DMS79 (cell line): ENCODE measurements around the gene JARID2.

Experiments
- DNase-seq: peaks from one replicate; lab custom pipeline; 2025; lab: John Stamatoyannopoulos, UW

Gene JARID2

DNA sequence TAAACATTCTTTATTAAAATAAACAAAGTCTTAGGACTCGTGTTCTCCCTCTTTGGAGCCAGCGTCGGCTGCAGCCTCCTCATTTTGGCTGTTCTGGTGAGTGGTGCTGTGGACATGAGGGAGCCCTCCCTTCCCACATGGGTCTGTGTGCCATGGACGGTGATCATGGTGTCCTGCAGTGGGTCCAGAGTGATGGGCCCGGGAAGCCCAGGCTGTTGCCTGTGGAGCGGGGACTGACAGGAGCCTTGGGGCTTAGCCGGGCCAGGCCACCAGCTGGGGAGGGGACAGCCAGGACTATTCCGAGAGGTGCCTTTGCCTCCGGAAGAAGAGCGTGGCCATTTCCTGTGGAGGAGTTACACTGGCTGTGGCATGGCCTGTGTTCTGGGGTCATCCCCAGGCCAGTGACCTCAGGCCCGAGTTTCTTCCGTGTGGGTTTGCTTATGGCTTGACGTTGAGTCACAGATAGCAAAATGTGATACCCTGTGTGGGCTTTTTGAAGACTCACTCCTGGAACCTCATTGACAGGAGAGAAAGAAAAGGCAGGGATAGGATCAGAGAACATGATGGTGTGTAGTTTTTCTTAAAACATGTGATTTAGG is 263.6 kb downstream of the JARID2 start:
- DNase-seq: no peak

DNA sequence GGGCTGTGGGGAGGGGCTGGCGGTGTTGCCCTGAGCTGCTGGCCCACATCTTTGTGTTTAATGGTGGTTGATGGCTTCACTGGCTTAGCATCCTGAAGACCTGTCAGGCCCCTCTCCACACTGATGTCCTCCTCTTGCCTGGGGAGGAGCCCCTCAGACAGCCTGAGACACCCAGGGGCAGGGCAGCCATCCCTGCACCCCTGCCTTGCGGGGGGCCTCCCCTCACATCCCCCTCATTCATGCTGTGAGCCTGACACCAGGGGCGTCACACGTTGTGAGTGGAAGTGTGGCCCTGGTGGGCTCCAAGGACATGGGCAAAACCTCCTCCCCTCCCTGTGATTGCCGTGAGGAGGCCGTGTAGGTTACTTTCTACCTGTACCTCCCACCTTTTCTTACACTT is 264.3 kb downstream of the JARID2 start:
- DNase-seq: no peak

DNA sequence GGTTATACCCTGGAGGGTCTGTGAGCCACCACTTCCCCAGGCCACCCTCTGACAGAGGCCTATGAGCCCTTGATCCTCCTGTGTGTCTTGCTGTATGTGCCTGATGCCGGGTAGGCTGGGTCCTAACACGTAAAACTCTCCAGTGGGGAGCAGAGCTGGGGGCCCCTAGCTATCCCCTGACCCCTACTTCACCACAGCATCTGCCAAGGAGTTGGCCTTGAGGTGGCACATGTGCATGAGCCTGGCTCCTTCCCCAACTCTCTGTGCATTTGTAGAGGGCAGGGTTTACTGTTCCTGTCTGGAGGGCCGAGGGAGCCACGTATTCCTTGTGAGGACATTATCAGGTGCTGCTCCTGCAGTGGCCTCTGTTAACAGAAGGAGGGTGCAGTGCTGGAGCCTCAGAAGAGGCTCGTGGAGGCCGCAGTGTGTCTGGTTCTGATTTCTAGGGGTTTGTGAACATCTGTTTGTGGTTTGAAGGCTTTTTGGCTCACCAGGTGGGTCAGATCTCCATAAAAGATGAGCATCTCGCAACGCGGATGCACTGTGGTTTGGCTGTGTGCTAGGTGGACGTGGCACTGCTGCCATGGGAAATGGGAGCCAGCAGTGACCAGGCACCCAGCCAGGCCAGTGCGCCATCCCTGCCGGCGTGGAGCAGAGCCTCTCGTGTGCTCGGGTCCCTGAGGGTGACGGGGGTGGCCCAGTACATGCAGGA is 264.8 kb downstream of the JARID2 start:
- DNase-seq: no peak

DNA sequence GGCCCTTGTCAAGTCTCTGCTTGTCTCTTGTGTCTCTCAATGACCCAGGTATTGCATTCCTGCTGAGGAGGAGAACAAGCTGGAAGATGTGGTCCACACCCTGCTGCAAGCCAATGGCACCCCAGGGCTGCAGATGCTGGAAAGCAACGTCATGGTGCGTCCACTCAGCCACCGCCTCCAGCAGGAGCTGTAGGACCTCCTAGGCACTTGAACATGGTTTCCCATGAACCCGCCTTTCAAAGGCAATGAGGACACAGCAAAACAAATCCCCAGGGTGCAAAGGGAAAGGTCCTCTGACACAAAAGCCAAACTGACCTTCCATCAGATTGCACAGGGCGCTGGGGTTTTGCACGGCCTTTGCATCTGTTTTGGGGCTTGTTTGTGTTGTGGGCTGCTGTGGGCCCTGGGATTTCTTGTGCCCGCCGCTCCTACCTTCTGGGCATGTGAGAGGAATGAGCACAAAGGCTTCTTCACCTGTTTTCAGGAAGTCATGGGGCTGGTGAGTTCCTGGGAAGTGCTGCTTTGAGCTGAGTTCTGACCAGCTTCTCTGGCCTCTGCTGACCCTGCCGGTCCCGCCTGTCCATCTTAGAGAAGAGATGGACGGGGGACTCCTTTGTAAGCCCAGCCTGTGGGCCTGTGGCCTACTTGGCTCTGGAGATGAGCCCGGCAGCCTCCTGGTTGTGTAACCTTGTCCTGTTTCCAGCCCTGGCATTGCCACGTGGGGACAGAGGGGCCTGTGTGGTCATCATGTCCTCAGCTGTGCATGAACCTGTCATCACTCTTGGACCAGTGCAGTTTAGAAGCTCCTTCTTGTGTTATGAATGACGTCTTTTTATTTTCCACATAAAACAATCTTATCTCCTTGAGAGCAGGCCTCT is 265.6 kb downstream of the JARID2 start:
- DNase-seq: no peak

DNA sequence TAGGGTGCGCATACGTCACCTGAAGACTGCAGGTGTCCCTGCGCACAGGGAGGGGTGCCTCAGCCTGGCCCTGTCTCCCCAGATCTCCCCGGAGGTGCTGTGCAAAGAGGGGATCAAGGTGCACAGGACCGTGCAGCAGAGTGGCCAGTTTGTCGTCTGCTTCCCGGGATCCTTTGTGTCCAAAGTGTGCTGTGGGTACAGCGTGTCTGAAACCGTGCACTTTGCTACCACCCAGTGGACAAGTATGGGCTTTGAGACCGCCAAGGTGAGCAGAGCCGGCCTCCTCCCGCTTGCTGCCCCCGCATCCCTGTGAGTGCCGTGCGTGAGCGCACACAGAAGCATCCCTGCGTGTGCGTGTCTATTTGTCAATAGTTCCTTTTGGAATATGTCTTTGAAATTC is 266.3 kb downstream of the JARID2 start:
- DNase-seq: no peak

DNA sequence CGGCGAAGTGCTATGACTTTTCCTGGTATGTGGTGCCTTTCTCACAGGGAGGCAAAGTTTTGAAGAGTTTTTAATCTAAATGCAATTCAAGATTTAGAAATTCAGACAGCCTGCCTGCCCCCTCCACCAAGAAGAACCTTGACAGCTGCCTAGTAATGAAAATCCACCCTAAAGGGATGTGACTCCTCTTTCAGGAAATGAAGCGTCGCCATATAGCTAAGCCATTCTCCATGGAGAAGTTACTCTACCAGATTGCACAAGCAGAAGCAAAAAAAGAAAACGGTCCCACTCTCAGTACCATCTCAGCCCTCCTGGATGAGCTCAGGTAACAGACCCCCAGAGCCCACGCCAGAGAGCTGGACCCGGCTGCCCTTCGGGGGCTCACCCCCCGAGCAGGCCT is 266.9 kb downstream of the JARID2 start:
- no peak for DNase-seq

DNA sequence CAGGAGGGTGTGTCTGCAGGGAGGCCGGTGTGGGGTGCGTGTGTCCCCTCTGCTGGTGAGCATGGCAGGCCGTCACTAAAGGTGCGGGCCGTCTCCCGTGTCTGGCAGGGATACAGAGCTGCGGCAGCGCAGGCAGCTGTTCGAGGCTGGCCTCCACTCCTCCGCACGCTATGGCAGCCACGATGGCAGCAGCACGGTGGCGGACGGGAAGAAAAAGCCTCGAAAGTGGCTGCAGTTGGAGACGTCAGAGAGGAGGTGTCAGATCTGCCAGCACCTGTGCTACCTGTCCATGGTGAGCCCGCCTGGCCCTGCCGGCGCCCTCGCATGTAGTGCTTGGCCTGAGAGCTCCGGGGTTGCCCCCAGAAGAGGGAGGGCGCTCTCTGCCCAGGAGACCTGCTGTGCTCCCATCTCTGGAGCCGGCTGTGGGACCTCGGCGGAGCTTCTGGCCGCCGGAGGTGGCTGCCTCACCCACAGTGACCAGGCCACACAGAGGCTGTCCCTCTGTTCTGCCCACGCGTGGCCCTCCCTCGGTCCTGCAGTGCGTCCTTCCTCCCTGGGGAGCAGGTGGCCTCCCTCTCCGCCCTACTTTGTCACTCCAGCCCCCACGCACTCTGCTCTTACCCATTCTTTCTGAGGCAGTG is 267.4 kb downstream of the JARID2 start:
- DNase-seq: no peak

DNA sequence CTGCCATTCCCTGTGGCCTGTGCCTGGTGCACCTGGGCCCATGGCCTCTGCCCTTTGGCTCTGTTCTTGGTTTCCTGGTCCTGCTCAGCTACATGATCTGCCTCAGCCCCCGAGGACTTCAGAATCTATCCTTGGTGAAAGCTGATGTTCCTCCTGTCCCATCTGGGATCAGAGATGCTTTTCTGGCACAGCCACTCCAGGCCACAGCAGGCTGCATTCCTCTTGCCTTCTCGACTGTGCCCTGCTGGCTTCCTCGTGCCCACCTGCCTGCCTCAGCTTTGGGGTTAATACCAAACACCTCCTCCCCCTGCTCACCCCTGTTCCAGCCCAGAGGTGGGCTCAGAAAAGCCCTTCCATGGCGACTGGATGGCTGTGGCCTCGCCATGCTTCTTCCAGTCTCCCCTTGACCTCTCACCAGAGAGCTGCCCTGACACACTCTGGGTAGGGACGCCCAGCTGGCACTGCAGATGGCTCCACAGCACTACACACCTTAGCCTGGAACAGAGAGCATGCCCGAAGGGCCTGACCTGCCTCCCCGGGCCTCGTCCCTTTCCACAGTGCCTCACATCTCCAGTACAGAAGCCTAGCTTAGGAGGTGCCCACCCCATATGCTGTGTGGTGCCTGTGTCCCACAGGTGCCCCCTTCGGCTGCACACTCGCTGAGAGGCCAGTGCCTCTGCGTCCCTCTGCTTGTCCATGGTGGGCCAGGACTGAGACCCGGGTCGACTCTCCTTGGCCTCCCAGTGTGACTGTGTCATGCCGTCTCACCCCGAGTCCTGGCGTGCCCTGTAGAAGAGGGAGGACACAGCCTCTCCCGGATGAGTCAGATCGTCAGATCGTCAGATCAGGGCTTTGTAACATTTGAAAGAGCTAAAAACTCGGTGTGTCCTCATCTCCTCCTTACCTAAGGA is 268.2 kb downstream of the JARID2 start:
- no peak for DNase-seq

DNA sequence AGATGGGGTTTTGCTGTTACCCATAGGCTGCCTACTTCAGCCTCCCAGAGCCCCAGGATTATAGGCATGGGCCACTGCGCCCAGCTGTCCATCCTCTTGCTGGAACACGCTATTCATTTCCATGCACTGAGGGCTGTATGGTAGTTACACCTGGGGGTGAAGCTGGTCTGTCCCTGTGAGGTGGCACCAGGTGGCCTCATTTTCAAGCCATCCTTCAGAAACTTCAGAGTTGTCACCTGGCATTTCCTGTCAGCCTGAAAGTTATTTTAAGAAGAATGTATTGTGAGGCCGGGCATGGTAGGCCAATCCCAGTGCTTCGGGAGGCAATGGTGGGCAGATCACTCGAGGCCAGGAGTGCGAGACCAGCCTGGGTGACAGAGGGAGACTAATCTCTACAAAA is 269.4 kb downstream of the JARID2 start:
- no peak for DNase-seq

DNA sequence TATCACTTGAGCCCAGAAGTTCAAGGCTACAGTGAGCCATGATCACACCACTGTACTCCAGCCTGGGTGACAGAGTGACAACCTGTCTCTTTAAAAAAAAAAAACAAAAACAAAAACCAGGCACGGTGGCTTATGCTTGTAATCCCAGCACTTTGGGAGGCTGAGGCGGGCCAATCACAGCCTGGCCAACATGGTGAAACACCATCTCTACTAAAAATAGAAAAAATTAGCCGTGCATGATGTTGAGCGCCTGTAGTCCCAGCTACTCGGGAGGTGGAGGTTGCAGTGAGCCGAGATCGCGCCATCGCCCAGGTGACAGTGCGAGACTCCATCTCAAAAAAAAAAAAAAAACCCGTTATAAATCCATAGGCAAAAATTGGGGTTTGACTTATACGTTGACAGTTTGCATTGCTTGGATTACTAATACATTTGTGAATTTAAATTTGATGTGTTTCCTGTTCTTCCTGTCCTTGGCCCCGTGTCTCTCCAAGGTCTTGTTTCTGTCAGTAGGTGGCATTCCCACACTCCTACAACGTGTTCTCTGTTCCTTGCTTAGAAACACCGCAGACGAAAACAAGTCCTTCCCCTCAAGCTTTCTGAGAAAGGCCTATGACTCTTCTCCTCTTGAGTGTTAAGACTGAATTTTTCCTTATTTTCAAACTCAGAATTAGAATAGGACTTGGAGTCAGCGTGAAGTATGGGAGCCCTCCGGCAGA is 269.9 kb downstream of the JARID2 start:
- DNase-seq: no peak

DNA sequence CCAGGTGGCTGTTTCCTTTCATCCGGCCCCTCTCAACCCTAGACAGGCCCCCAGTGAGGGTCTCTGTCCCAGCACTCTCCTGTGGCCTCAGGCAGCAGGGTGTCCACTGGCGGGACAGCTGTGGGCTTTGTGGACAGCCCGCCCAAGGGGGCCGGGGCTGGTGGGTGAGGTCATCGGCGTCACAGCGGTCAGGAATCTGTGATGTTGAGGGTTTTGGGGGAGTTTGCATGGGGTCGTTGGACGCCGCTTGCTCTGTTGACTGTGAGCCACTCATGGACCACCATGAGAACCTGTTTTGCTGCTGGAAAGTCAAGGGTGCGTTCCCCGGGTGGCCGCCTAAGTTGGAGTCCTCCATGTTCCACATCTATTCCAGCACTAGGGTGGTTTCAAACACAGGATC is 270.5 kb downstream of the JARID2 start:
- DNase-seq: no peak

DNA sequence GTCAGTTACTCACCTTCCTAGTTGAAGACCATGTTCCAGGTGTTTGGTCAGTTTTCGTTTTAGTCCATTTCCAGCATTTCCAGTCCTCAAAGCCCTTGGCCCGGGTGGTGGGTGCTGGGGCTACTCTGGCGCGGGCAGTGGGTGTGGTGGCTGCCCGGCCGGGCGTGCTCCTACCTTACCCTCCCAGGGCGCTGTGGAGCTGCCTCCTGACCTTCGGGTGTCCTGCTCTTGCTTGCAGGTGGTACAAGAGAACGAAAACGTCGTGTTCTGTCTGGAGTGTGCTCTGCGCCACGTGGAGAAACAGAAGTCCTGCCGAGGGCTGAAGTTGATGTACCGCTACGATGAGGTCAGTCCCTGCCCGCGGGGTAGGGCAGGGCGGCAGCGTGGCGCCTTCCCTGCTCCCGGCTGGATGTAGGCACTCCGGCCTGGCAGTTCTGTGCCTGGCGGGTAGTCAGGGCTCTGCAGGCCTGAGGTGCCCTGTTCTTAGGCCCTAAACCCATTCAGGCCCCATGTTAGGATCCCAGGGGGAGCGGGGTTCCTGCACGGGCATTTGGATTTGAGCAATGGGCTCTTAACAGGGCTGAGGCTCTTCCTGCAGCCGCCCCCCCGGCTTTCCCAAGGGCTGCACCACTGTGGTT is 271.2 kb downstream of the JARID2 start:
- no peak for DNase-seq

DNA sequence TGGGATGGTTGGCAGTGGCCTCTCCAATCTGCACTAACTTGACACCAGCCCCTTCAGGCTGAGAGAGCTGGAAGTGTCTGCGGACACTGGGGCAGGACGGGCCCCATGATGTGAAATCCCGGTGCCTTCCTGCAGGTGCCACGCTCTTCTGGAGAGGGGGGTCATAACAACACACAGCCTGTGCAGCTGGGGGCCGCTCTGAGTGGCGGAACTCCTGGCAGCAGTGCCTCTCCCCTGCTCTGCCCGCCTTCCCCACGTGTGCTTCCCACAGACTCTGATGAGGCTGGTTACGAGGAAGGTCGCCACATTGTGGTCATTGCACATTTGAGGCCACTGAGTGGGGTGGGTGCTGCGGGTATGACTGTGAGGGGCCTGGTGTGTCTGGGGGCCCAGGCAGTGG is 271.7 kb downstream of the JARID2 start:
- DNase-seq: no peak

DNA sequence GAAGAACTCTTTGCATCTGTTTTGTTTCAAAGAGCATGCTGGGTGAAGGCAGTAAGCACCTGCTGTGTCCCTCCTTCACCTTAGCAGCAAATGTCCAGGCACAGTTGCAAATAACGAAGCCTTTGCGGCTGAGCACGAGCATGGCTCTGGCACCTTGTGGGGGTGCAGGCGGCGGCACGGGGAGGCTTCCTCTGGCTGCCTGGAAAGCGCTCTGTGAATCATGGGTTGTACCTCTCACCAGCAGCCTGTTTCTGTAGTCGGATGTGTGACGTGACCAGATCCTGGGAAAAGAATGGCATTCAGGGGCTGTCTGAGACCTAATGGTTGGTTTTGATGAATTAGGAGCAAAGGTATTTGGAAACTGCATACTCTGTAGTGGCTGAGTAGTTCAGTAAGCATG is 272.2 kb downstream of the JARID2 start:
- DNase-seq: no peak

DNA sequence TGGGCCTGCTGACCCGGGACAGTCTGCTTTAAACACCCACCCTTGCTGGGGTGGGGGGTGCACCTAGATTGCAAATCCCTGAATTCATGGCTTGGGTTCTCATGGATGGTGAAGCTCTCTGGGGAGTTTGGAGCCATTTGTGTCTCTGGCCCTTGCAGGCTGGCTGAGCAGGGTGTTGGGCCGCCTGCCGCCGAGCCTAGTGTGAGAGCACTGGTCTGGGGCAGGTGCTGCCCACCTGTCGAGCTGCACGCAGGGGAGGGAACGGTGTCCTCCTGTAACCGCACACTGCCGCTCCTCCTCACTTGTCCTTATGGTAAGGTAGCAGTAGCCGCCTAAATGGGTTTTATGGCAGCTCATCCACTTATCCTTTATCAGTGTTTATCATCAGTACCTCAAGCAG is 273.0 kb downstream of the JARID2 start:
- DNase-seq: peak; percentile 82

DNA sequence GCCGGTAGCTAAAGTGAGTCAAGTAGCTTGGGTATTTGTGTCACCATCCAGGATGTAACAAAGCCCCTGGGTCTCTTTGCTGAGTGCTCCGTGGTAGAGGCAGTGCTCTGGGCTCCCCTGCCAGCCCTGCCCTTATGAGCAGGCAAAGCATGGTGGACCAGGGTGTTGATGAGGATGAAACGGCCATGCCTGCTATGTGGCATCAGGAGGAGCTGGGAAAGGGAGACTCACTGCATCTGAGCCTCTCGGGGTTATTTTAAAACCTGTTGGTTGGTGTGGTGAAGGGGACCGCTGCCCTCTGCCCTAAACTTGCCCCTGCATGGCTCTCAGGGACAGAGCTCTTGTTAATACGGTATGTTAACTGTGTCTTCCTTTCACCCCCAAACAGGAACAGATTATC is 273.8 kb downstream of the JARID2 start:
- no peak for DNase-seq

DNA sequence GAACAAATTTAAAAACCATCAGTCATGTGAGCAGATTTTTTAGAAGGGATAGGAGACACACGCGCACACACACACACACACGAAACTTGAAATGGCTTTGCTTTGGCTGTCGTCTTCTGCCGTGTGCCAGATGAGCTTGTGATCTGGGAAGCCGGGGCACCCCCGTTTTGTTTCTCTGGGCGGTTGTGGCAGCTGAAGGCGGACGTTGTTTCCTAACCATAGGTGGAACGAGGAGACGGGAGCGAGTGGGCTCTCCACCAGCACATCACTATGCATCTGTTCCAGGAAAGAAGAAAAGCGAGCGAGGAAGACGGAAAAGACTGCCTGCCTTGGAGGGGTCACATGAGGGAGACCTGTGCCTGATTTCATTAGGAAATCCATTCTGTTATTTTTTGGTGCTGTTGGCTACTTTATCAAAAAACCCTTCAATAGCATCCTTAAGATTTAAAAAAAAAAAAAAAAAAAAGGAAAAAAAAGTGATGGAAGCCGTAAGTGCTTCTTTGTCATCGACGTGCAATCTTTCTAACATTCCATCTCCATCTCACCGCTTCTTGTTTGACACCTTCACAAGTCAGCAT is 274.8 kb downstream of the JARID2 start:
- DNase-seq: no peak

DNA sequence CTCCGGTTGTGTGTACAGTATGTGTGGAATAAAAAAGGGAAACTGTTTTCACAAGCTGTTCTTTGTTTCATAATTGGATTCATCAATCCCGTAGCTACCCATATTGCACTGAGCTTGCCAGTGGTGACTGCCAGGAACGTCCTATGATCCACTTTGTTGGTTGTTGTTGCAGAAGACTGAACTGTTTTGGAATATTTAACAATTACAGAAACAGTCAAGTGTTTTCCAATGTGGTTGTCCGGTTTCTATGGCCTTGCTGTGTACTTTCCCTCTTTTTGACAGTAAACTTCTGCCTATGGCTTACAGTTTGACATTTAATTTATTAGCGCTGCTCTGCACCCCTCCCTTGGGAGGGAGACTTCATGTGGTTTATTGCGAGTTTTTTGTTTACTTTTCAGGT is 275.7 kb downstream of the JARID2 start:
- no peak for DNase-seq

DNA sequence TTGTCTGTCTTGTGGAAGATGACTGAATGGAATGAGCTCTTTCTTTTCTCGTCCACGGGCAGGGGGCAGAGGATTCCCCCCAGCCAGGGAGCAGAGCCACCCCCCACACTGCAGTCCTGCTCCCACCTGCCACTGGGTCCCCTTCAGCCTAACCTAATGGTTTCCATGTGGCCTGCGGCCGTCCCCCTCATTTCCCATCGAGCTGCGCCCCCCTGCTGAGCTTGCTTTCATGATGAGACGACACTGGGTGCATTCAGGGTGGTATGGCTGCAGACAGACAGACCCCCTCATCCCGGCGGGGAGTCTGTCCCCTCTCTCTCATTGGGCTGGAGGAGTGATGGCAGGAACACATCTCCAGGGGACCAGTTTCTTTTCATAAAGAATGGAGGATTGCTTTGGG is 276.2 kb downstream of the JARID2 start:
- no peak for DNase-seq

DNA sequence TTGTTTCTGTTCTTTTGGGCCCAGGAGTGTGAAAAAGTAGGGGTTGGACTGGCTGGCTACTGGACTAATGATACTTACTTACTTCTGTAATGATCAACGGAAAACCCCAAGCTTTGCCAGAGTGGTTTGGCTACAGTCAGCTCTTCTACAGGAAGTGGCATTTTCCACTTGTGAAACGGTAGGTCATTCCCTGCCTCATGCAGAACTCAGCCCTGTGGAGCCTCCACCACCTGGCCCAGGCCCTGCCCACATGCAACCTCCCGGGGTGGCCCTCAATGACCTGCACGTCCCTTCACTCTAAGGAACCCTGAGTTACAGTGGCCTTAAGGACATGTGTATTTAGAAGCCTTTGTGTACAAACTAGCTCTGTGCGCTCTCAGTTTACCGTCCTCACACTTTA is 276.6 kb downstream of the JARID2 start:
- DNase-seq: no peak
